A549 treated with DMSO at 1 μM for 4 hours (cell line): Measurements from ENCODE around the gene KAT8. TPM values are rescaled to one million over a fixed set of nuclear protein-coding genes. Genes with fewer than 3 reads are reported as not detected.

Experiments
- total RNA-seq: library from RNA; stranded (reverse); fragments of 200-300 nt; extraction: Qiagen RNA extraction; gene quantifications from 5 replicates; pipeline ENCODE4 v1.2.3, GENCODE V29; 2022; ENCODE audit warnings: low read depth

Gene KAT8
- total RNA-seq, result 33.6 to 39.8 TPM (median 37.9 TPM) in 5 replicates

GRCh38 chr16:31117384-31118222 is at the start of gene KAT8:
TSS of gene KAT8 (plus strand) at chr16:31117664. CDS start at chr16:31117682, 18 bp downstream.

GRCh38 chr16:31073970-31074813 is 43.3 kb upstream of the KAT8 start, which contains the start of the genes ZNF646 and ZNF668:
TSS of gene ZNF646 (plus strand) at chr16:31074422. CDS start at chr16:31076325, 1,903 bp downstream.
TSS of gene ZNF668 (minus strand) at chr16:31074240. CDS start at chr16:31064459, 9,781 bp downstream.

DNA sequence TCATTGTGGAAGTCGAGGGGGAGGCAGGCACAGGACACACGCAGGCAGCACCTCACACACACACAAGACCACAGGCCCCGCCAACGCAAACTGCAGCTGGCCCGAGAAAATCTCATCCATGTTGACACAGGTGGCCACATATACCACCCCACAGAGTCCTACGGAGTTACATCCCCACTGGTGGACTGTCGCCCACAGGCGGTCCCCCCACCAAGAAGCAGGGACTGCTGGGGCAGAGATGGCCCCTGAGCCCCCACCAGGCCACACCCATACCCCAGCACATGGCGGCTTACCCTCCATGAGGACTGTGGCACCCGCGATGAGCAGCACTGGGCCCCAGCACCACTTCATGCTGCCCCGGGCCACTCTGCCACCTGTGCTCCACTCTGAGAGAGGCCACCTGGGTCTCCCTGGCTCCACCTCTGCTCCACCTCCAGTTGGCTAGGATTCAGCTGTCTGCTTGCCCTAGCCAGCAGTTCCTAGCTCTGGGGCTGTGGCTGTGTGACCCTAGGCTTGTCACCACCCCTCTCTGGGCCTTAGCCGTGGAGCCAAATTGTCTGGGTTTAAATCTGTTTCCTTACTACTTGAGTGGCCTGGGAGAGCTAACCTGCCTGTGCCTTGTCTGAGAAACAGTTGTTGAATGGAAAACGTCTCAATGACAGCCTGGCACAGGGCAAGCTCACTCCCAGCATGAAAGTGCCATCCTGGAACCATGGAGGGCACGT is 28.8 kb upstream of the KAT8 start, which contains the start of gene PRSS53:
PRSS53 (minus strand) TSS at position 485 of the 725 bp plus-strand sequence; CDS start at position 351, 134 bp downstream.

DNA sequence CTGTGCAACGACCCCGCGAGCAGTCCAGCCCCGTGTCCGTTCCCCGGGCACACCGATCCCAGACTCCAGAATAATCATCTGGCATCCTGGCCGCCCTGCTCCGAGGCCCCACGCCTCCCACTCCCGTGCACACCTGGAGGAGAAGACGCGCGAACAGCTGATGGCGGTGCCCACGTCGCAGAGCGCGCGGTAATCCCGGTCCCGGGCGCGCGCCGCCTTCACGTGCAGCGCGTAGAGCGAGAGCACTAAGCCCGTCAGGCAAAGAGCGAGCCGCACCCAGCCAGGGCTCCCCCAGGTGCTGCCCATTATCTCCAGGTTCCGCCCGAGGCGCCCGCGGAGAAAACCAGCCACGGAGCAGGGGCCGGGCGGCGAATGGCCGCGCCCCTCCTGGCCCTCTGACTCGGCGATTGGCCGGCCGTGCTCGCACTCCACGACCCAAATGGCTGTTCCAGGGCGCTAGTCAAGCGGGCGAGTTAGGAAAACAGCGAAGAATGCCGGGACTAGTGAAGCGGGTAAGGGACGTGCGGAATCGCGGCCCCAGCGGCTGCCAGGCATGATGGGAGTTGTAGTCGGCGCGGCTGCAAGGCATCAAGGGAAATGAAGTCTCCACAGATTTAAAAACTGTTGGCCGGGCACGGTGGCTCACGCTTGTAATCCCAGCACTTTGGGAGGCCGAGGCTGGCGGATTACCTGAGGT is 22.9 kb upstream of the KAT8 start, which contains the start of gene VKORC1:
VKORC1 (minus strand) TSS at position 374 of the 697 bp plus-strand sequence; CDS start at position 306, 68 bp downstream.

GRCh38 chr16:31108035-31108793 is 9.2 kb upstream of the KAT8 start, which contains the start of gene BCKDK:
TSS of gene BCKDK (plus strand) at chr16:31108386. CDS start at chr16:31109224, 838 bp downstream.

DNA sequence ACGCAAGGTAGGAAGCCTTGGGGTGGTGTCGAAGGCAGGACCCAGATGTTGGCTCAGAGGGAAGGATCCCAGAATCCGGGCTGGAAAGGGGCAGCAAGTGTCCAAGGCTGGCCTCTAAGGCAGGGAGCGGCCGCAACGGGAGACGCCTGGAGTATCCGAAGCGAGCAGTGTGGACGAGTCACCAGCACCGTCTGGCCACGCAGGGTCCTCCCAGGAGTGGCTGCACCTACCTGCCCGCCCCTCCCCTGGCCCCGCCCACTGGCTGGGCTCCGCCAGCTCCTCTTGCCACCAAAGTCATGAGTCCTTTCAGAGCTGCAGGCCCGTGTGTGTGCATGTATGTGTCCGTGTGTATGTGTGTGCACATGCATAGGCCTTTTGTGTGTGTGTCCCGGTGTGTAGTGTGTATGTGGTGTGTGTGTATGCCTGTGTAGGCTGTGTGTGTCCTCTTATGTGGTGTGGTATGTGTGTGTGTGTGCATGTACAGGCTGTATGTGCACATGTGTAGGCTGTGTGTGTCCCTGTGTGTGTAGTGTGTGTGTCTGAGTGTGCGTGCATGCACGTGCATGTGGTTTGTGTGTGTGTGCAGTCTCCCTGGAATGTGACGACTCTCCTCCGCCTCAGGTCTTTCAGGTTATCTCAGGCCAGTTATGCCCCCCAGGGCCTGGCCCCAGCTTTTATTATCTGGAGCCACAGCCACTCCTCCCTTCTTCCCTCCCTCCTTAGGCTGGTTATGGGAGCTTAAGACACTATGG is 18.2 kb downstream of the KAT8 start, which contains the start of gene PRSS8:
PRSS8 (minus strand) TSS at position 193 of the 752 bp plus-strand sequence. CDS start 229 bp downstream, outside the sequence.

GRCh38 chr16:31149894-31150890 is 32.7 kb downstream of the KAT8 start, which contains the start of gene PRSS36:
TSS of gene PRSS36 (minus strand) at chr16:31150066. CDS start at chr16:31150035, 31 bp downstream.

DNA sequence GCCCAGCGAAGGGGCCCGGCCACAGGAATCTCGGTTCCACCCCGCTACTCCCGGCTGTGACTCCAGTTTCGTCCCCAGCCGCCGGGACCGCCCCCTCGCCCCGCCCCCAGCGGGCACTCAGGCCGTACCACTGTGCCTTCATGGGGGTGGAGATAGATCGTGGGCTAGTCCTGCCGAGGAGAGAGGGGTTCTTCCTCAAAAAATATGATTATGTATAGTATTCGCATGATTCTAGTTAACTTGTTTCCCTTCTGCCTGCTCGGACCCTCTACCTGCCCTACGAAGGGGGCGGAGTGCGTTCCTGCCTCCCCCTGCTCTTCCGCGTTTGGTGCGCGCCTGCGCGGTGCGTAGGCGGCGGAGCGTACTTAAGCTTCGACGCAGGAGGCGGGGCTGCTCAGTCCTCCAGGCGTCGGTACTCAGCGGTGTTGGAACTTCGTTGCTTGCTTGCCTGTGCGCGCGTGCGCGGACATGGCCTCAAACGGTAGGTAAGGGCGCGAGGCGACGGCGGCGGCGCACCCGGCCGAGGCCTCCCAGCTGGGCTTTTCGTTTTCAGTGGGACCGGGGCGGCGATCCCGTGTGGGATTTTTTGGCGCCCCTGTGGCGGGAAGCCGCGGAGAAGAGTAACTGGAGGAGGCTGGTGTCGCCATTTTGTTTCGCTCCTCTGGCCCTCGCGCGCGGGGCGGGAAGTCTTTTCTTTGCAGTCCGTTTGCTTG is 62.4 kb downstream of the KAT8 start, which contains the start of gene FUS:
FUS (plus strand) TSS at position 393 of the 713 bp plus-strand sequence; CDS start at position 469, 76 bp downstream.

Other genes starting within 250 kb of the KAT8 start
- 24.4 to 38.8 TPM (median 34.4 TPM) in 5 replicates for gene BCL7C, start 223.6 kb upstream of the KAT8 start, total RNA-seq
- gene CTF1, start 221.1 kb upstream of the KAT8 start, total RNA-seq, result 0.12 to 0.26 TPM (median 0.21 TPM) in 4 of 5 replicates, not detected in the other
- 12.1 to 25.6 TPM (median 20.3 TPM) in 5 replicates for gene FBXL19, start 194.1 kb upstream of the KAT8 start, total RNA-seq
- 12.5 to 15.3 TPM (median 13.2 TPM) in 5 replicates for gene ORAI3, start 168.6 kb upstream of the KAT8 start, total RNA-seq
- 19.1 to 23.3 TPM (median 20.8 TPM) in 5 replicates for gene SETD1A, start 159.9 kb upstream of the KAT8 start, total RNA-seq
- gene HSD3B7, start 132.5 kb upstream of the KAT8 start, total RNA-seq, result 12.8 to 14.8 TPM (median 13.7 TPM) in 5 replicates
- 1.6 to 2.1 TPM (median 1.8 TPM) in 5 replicates for gene STX1B, start 107.0 kb upstream of the KAT8 start, total RNA-seq
- gene STX4, start 84.1 kb upstream of the KAT8 start, total RNA-seq, result 62.0 to 75.6 TPM (median 68.6 TPM) in 5 replicates
- 12.1 to 21.7 TPM (median 16.0 TPM) in 5 replicates for gene ZNF668, start 43.4 kb upstream of the KAT8 start, total RNA-seq
- 10.3 to 13.0 TPM (median 11.6 TPM) in 5 replicates for gene ZNF646, start 43.2 kb upstream of the KAT8 start, total RNA-seq
- 1.3 to 2.1 TPM (median 1.6 TPM) in 5 replicates for gene PRSS53, start 28.7 kb upstream of the KAT8 start, total RNA-seq
- gene VKORC1, start 22.9 kb upstream of the KAT8 start, total RNA-seq, result 102 to 138 TPM (median 128 TPM) in 5 replicates
- 37.7 to 50.5 TPM (median 42.3 TPM) in 5 replicates for gene BCKDK, start 9.3 kb upstream of the KAT8 start, total RNA-seq
- gene PRSS8, start 18.1 kb downstream of the KAT8 start, total RNA-seq, result 0.18 to 0.35 TPM (median 0.26 TPM) in 5 replicates
- gene PRSS36, start 32.4 kb downstream of the KAT8 start, total RNA-seq, result 0.43 to 1.0 TPM (median 0.84 TPM) in 5 replicates
- 492 to 613 TPM (median 516 TPM) in 5 replicates for gene FUS, start 62.5 kb downstream of the KAT8 start, total RNA-seq
- 26.1 to 45.4 TPM (median 38.3 TPM) in 5 replicates for gene PYCARD, start 85.1 kb downstream of the KAT8 start, total RNA-seq
- gene TRIM72, start 96.5 kb downstream of the KAT8 start, total RNA-seq, result 0.02 TPM in 5 replicates
- not detected in 5 replicates for gene PYDC1, start 99.5 kb downstream of the KAT8 start, total RNA-seq
- gene ITGAM, start 142.3 kb downstream of the KAT8 start, total RNA-seq, result 1.1 to 2.6 TPM (median 1.9 TPM) in 5 replicates
- 1.2 to 2.0 TPM (median 1.4 TPM) in 5 replicates for gene ITGAX, start 237.5 kb downstream of the KAT8 start, total RNA-seq